T-helper 22 cell (primary cell): ENCODE data around the gene KXD1.

ENCODE experiments used
- DNase-seq: peaks from one replicate; pipeline ENCODE4 v3.0.0-alpha.2; 2020; ENCODE audit warnings: low read depth

Gene KXD1

DNA sequence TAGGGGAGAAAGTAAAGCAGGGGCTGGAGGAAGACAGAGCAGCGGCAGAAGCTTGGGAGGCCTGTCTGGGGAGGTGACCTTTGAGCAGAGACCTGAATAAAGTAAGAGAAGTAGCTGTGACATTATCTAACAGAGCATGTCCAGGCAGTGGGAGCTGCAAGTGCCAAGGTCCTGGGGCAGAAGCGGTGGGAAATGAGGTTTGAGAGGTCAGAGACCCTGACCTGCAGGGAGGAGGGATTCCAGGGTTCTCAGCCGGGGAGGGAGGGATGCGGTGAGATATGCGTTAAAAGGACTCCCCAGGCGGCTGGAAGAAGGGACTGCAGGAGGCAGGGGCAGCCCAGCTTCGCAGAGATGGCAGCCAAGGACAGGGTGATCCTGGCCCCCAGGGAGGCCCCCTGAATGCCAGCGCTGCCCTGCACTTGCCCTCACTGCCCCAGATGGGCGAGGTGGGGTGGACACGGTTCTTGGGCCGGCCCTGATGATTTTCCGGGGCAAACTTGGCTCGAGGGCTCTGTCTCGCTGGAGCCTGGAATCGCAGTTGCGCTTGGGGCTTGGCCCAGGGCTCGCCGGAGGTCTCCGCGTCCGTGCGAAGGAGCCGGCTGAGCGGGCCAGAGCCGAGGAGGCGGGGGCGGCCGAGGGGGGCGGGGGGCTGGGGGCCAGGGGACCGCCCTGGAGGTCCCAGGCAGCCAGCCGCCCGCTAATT, 45.7 kb downstream of the KXD1 start:
- no peak for DNase-seq

GRCh38 chr19:18603958-18604819, 46.5 kb downstream of the KXD1 start:
- DNase-seq: no peak

DNA sequence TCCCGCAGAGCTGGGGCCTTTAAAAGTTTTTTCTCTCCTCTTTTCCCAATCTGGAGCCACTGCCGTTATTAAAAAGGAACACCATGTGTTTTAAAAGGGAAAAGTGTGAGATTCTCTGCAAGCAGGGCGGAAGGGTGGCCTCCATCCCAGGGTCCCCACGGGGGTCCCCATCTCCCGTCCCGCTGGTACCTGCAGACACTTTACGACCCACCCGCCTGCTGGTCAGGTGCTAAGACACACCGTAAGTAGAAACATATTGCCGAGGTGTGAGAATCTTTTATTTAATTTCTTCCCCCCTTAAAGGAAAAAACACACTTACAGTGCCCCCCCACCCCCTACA, 47.1 kb downstream of the KXD1 start:
- DNase-seq: no peak

GRCh38 chr19:18605196-18605545, 47.5 kb downstream of the KXD1 start:
- DNase-seq: no peak

- DNase-seq: no peak
Measured at GRCh38 chr19:18605546-18606280, 48.0 kb downstream of the KXD1 start.

DNA sequence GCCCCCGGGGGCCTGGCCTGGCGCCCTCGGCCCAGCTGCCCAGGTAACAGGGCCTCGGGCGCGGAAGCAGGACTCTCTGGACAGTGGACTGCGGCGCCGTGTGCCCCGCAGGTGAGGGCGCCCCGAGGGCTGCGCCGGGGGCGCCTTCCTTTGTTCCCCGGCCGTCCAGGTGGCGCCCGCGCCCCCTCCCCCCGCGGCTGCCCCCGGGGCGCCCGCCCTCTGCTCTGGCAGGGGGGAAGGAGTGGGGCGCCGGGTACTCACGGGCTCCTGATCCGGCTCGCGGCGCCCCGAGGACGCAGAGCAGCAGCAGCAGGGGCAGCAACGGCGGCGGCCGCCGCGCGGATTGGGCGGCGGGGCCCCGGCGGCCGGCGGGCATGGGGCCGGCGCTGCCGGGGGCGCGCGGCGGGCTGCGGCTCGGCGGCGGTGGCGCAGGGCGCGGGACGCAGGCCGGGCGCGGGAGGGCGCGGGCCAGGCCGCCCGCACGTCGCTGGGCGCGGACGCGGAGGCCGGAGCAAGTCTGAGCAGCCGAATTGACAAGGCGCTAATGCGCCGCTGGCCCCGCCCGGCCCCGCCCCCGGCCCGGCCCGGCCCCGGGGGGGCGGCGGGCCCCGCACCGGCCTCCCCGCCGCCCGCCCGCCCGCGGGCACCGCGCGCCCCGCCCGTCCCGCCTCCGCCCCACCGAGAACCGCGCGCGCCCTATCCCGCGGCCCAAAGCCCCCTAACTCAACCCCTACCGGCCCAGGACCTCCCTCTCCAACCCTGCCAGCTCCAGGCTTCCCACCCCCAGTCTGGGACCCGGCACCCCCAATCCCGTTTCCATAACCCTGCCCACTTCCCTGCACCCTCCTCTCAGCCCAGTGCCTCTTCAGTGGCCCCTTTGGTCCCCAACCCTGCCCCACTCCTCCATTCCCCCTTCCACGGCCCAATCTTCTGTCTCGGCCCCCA, 48.9 kb downstream of the KXD1 start, which contains the start of gene CRLF1:
Gene CRLF1 (minus strand): TSS at position 519 of the 945 bp plus-strand sequence. CDS start 143 bp downstream, at position 376.
- no peak for DNase-seq

DNA sequence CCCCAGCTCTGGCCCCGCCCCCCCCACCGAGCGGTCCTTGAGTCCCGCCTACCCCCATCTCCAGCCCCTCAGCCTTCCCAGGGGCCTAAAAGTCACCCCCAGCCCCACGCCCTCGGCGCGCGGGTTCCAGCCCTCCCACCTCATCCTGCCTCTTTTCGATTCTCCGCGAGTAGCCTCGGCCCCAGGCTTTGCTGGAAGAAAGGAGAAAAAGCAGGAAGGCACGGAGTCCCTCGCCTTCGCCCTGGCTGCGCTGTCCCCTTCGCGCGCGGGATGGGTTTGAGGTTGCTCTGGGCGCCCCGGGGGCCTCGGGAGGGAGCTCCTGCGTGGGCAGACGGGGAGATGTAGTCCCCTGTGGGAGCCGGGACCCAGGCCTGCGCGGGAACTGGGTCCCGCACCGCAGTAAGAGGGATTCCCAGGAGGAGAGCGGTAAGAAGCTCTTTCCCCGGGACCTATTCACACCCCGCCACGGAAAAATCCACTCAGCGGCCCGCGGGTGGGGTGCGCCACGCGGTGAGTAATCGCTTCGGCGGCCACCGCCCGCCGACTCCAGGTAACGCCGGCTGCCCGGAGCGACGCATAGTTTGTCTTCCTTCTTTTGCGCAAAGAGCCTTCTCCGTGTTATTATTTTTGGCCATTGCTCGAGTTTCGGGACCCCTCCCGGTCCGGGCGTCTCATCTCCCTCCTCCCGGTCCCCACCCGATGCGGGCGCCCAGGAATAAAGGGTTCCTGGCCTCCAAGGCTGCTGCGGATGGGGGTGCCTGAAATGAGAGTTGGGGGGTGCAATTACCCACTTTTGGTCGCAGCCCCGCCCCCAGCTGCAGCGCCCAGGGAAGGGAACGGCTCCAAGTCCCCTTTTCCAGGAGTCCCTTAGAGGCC, 49.8 kb downstream of the KXD1 start:
- no peak for DNase-seq

GRCh38 chr19:18608102-18608804, 50.6 kb downstream of the KXD1 start:
- no peak for DNase-seq

- DNase-seq: no peak
Measured at GRCh38 chr19:18608805-18609716, 51.4 kb downstream of the KXD1 start.

- no peak for DNase-seq
Measured at GRCh38 chr19:18609717-18610051, 52.0 kb downstream of the KXD1 start.

DNA sequence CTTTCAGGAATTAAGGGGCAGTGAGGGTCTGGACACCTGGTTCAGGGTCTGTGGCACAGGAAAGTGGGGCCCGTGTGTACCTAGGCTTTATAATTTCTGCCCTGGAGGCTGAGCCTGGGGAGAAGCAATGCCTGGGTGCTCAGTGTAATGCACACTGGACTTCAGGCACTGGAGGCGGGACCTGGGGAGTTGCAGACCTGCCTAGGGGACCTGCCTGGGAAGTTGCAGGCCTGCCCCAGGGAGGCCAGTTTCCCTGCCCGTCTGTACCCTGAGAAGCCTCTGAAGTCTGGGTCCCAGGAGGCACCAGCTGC, 52.5 kb downstream of the KXD1 start:
- no peak for DNase-seq

DNA sequence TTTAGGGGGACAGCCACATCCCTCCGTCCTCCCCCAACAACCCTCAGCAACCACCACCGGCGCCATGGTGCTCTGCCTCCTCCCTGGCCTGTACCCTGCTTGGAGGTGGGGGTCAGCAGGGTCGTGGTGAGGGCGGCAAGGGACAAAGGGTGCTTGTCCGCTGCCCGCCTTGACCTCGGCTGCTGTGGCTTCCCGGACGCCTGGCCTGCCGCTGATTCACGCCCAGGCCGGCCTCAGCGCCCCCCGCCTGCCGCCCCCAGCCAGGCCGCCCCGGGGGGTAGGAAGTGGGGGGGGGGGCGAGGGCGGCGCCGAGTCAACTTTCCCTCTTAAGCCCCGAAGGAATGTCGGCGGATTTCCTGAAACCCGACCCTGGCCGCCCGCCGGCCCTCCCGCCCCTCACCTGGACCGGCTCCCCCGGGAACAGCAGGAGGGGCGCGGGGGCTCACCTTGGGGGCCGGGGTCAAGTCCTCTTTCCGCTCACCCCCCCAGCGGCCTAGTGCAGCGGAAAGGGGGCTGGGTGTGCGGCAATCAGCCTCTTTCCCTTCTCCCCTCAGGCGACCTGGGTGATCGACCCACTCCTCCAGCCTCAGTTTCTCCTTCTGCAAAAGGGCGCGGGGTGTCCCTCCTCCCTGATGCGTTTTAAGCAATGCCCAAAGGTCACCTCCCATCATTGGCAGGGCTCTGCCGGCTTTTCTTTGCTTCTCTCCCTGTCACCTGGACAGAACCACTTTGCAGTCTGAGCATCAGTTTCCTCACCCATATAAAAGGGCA, 53.1 kb downstream of the KXD1 start:
- no peak for DNase-seq

DNA sequence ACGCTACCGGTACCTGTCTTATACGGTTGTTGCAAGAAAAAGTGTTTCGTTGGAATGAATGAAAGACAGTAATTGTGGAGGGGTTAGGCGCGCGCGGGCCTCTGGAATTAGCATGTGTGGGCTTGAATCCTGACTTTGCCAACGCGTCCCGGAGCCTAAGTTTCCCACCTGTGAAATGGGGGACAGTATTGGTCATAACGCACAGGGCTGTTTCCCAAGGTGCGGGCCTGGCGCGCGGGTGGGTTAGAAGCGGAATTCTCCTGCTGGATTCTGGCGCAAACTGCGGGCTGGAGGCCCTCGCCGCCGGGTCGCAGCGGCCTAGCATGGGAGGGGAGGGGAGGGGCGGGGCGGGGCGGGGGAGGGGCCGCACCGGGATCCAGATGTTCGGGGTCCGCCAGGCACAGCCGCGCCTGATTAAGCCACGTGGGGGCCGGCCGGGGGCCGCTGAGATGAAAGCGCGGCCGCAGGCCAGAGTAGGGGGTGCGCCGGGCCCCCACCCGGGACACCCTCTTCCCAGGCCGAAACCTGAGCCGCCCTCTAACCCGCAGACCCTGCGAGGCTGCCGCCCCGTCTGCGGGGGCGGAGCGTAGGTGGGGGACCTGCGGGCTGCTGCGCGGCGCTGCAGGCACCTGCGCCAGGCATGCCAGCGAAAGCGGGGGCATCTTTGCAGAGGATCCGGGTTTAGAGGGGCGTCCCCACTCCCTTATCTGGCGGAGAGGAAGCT, 53.8 kb downstream of the KXD1 start:
- DNase-seq: no peak

- DNase-seq: no peak
Measured at GRCh38 chr19:18612051-18612771, 54.5 kb downstream of the KXD1 start.

DNA sequence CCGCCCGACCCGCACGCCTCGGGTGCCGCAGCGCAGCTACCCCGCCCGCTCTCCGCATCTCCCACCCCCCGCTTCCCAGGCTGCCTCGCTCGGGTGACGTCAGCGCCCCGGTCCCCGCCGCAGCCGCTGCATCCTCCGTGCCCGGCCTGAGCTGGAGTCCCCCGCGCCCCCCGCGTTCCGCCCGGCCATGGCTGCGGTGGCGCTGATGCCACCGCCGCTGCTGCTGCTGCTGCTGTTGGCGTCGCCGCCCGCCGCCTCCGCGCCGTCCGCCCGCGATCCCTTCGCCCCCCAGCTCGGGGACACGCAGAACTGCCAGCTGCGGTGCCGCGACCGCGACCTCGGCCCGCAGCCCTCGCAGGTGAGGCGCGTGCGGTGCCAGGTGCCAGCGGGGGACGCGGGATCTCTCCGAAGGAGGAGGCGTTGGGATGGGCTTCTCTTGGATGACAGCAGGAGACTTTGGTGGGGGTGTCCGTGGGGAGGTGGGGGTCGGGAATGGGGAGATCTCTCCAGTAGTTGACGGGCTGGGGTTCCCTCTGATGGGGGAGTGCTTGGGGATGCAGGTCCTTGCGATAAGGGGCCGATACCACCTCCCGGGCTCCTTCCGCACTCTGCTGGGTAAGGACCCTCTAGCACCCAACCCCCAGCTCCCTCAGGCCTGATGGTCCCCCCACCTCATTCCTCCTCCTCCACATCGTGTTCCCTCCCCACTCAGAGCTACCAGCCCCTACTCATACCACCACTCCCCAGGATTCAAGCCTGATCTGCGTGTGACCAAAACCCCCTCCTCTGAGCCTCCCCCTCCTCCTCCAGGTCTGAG, 55.3 kb downstream of the KXD1 start, which contains the start of gene TMEM59L:
Gene TMEM59L (plus strand): TSS at position 99 of the 817 bp plus-strand sequence. CDS start 89 bp downstream, at position 188.
- peak; percentile 42 for DNase-seq

DNA sequence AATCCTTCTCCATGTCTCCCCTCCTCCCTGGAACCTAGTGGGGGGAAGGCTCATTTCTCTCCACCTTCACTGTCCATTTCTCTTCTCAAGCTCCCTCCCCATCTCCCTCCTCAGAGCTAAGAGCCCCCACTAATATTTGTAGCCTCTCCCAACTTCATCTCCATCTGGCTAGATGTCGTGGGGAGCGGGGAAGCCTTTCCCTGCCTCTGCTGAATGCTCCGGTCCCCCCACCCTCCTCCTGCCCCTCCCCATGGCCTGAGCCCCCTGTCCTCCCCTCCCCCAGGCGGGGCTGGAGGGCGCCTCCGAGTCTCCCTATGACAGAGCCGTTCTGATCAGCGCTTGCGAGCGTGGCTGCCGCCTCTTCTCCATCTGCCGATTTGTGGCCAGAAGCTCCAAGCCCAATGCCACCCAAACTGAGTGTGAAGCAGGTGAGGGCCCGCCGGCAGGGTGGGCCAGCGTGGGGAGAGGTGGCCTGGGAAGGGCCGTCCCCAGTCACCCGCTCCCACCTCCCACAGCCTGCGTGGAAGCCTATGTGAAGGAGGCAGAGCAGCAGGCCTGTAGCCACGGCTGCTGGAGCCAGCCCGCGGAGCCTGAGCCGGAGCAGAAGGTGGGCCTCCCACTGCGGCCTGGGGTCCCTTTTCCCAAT, 56.0 kb downstream of the KXD1 start:
- no peak for DNase-seq
